Pancreas (tissue), 10 donors: ENCODE data around the gene ADGRA1. TPM values are rescaled to one million over a fixed set of nuclear protein-coding genes. Genes with fewer than 3 reads are reported as not detected.
A peak's percentile ranks its signal among the peaks of the same experiment; 100 is the strongest.

ENCODE experiments used
- ATAC-seq, 4 donors: fragments of 200-7000 bp; cut with Tn5 transposase; one replicate each; pipeline versions ENCODE4 v1.8.0 to v1.9.1; 2020; ENCODE audit warnings: mild to moderate bottlenecking in 4 of 4, moderate library complexity in 4 of 4
- DNase-seq, 6 donors: peaks; one replicate each; pipeline ENCODE4 v3.0.0-alpha.2; 2020
- FAIRE-seq: peaks from 2 replicates; lab custom pipeline; 2012; peaks lifted over from hg19 to GRCh38; lab: Jason Lieb, UNC
- H3K27ac ChIP-seq, 4 donors: fragments of 200-600 bp; sonication (generic); 1 replicate in 3 of 4; 2 replicates in 1 of 4; pipeline versions ENCODE4 v1.5.0 to v1.8.0; 2020
- H3K27me3 ChIP-seq, 4 donors: fragments of 200-600 bp; one replicate each; pipeline ENCODE4 v1.8.0; 2021
- H3K36me3 ChIP-seq, 3 donors: fragments of 200-600 bp; sonication (generic) in 1 of 3; one replicate each; pipeline versions ENCODE4 v1.5.0 to v1.8.0; 2020 to 2021
- H3K4me1 ChIP-seq, 3 donors: fragments of 200-600 bp; one replicate each; pipeline ENCODE4 v1.8.0; 2021
- H3K4me3 ChIP-seq, 4 donors: fragments of 200-600 bp; sonication (generic) in 2 of 4; one replicate each; pipeline versions ENCODE4 v1.5.0 to v1.8.0; 2020 to 2021
- H3K9me3 ChIP-seq, 4 donors: fragments of 200-600 bp; one replicate each; pipeline ENCODE4 v1.8.0; 2021
- CTCF ChIP-seq, 4 donors: fragments of 200-600 bp; sonication (generic) in 3 of 4; IDR thresholded peaks; one replicate each; pipeline versions ENCODE4 v1.5.0 to v1.8.0; 2021; ENCODE audit warnings: antibody characterized with exemption in 4 of 4
- WGBS, 2 donors: extraction: QIAGEN DNeasy Blood & Tissue Kit; methylation state at CpG; one replicate each; pipeline ENCODE4 v1.1.7; 2013; 5-methylcytosine and 5-hydroxymethylcytosine counted together
- intact Hi-C, 3 donors: fragments of 100-400 bp; cut with DNase I; formaldehyde crosslinking; loops; one replicate each; pipeline versions ENCODE4 v1.11.1 to v1.14.2; 2022
- polyA plus RNA-seq, 2 donors: library from polyadenylated mRNA; stranded (reverse); fragments of 200-250 nt; gene quantifications; one replicate each; pipeline ENCODE4 v1.2.3, GENCODE V29; 2013
- total RNA-seq, 6 donors: library from RNA; stranded (reverse); fragmentation: NEBNext Ultra II Directional in 4 of 6; extraction: Animal tissue kit (Norgen Biotek cat#: 25700) in 4 of 6; gene quantifications; one replicate each; pipeline versions ENCODE4 v1.2.1 to v1.2.4, GENCODE V29; 2021 to 2023
- donor health status: healthy with polysubstance abuse.
- donor health status: DM: no; HTN: no; CAD: no; lungs with moderate emphysema.
- donor health status: DM: no; HTN: no; CAD: no.
- donor health status: control.
- donor health status: control.
- donor health status: Bipolar disorder and iron deficiency.
- donor health status: DM: yes; HTN: yes; CAD: no.
- donor health status: DM: no; HTN: no; CAD: no.
- donor health status: DM: no; HTN: no; CAD: no.
- donor health status: DM: yes; HTN: yes; CAD: no.

Gene ADGRA1
- total and polyA plus RNA-seq, 8 donors, result 0.03 to 0.85 (median 0.12) TPM; not detected in 1

GRCh38 chr10:133131734-133132472 is 44.2 kb downstream of the ADGRA1 start:
- ATAC-seq, result no peak
- no peaks in the 10 kb centered on the region for H3K9me3 ChIP-seq
- FAIRE-seq, result no peak
- H3K4me3 ChIP-seq, result no peak overlapping the region
- no peaks in the 10 kb centered on the region for H3K4me1 ChIP-seq
- H3K36me3 ChIP-seq, result no peaks in the 10 kb centered on the region
- WGBS, 2 donors, result 68 to 81% methylated on average over 41 of the region's 41 CpGs
- H3K27ac ChIP-seq, result no peak overlapping the region
- intact Hi-C loops, result no loop called here
- no peaks in the 10 kb centered on the region for H3K27me3 ChIP-seq
- peak in 2 of 6 donors; percentile 29 to 41 for DNase-seq
- no peak for TF ChIP-seq CTCF (IDR thresholded peaks at IDR 0.05)

- 67 to 70% methylated on average over 25 to 26 of the region's 26 CpGs for WGBS, 2 donors
- no peak overlapping the region for H3K4me3 ChIP-seq
- H3K4me1 ChIP-seq, result no peaks in the 10 kb centered on the region
- no peak for TF ChIP-seq CTCF (IDR thresholded peaks at IDR 0.05)
- no peak overlapping the region for H3K27ac ChIP-seq
- no peaks in the 10 kb centered on the region for H3K36me3 ChIP-seq
- H3K9me3 ChIP-seq, result no peaks in the 10 kb centered on the region
- DNase-seq (peak in 2 of 6 donors; percentile 28 to 46), ATAC-seq (no peak), FAIRE-seq (no peak)
- intact Hi-C loops, result no loop called here
- H3K27me3 ChIP-seq, result no peaks in the 10 kb centered on the region
Measured at GRCh38 chr10:133132473-133133291, 45.0 kb downstream of the ADGRA1 start.

GRCh38 chr10:133133471-133134231 is 45.9 kb downstream of the ADGRA1 start:
- Histone ChIP-seq H3K4me3 (no peak overlapping the region), H3K27me3 (no peaks in the 10 kb centered on the region), H3K36me3 (no peaks in the 10 kb centered on the region), H3K27ac (no peak overlapping the region), H3K9me3 (no peaks in the 10 kb centered on the region), H3K4me1 (no peaks in the 10 kb centered on the region)
- TF ChIP-seq CTCF (IDR thresholded peaks at IDR 0.05), result no peak
- DNase-seq (peak in 2 of 6 donors; percentile 56), ATAC-seq (no peak), FAIRE-seq (no peak)
- 50 to 68% methylated on average over 20 of the region's 20 CpGs for WGBS, 2 donors
- intact Hi-C loops, result no loop called here

GRCh38 chr10:133134411-133135115 is 46.8 kb downstream of the ADGRA1 start:
- DNase-seq (peak in 1 of 6 donors; percentile 29), ATAC-seq (no peak), FAIRE-seq (no peak)
- Histone ChIP-seq H3K27me3 (no peaks in the 10 kb centered on the region), H3K36me3 (no peaks in the 10 kb centered on the region), H3K9me3 (no peaks in the 10 kb centered on the region), H3K4me3 (no peak overlapping the region), H3K4me1 (no peaks in the 10 kb centered on the region), H3K27ac (no peak overlapping the region)
- intact Hi-C loops, result no loop called here
- TF ChIP-seq CTCF (IDR thresholded peaks at IDR 0.05), result no peak
- WGBS, 2 donors, result 60 to 69% methylated on average over 20 of the region's 20 CpGs
